BLaER1 (cell line): ENCODE results near the gene ASTN2.
"Not testable (repeated sequence)": the region's sequence is repeated elsewhere in the genome, so short reads cannot be mapped to it uniquely, and the experiment has no call there.

ENCODE experiments used
- H3K27ac ChIP-seq: shearing (Covaris generic); formaldehyde crosslinking; 2 replicates; pipeline ENCODE4 v1.8.1; 2022
- H3K27me3 ChIP-seq: shearing (Covaris generic); formaldehyde crosslinking; 2 replicates; pipeline ENCODE4 v1.8.1; 2022
- H3K36me3 ChIP-seq: shearing (Covaris generic); formaldehyde crosslinking; 2 replicates; pipeline ENCODE4 v1.8.1; 2022
- H3K4me1 ChIP-seq: shearing (Covaris generic); formaldehyde crosslinking; 2 replicates; pipeline ENCODE4 v1.8.1; 2022
- H3K4me2 ChIP-seq: shearing (Covaris generic); formaldehyde crosslinking; 2 replicates; pipeline ENCODE4 v1.8.1; 2022
- H3K4me3 ChIP-seq: shearing (Covaris generic); formaldehyde crosslinking; 2 replicates; pipeline ENCODE4 v1.8.1; 2022
- H3K9ac ChIP-seq: shearing (Covaris generic); formaldehyde crosslinking; 2 replicates; pipeline ENCODE4 v1.8.1; 2022
- H3K9me3 ChIP-seq: shearing (Covaris generic); formaldehyde crosslinking; 2 replicates; pipeline ENCODE4 v1.8.1; 2022
- H4K20me1 ChIP-seq: shearing (Covaris generic); formaldehyde crosslinking; 2 replicates; pipeline ENCODE4 v1.8.1; 2022
- Cebpa-rat ChIP-seq: shearing (Covaris generic); IDR thresholded peaks from 2 replicates; pipeline ENCODE4 v1.8.1; 2022

Gene ASTN2

DNA sequence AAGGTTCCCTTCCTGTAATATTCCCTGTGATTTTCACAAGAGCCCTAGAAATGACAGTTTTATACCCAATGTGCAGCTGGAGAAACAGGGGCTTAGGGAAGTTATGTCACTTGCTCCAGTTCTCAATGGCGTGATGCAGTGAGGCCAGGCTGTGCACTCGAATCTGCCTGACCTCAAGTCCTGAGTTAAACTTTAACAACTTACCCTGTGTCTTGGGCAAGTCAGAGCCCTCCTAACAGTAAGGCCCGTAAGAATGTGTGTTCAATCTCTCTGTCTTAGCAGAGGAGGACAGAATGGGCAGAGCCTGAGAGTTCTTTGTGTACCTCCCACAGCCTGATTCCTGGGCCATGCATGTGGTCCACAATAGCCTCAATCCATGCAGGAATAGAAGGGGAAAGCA, 546.7 kb downstream of the ASTN2 start:
- Histone ChIP-seq H3K4me3 (no peak overlapping the region), H3K27me3 (no peaks in the 10 kb centered on the region), H3K9ac (no peak overlapping the region), H4K20me1 (no peaks in the 10 kb centered on the region), H3K4me2 (no peak overlapping the region), H3K4me1 (0 out of 2 replicates have a peak, but pooled peaks cover 9% of the 10 kb centered on the region), H3K36me3 (no peaks in the 10 kb centered on the region), H3K27ac (no peak overlapping the region), H3K9me3 (0 out of 2 replicates have a peak, but pooled peaks cover 4% of the 10 kb centered on the region)
- no peak for TF ChIP-seq Cebpa-rat

DNA sequence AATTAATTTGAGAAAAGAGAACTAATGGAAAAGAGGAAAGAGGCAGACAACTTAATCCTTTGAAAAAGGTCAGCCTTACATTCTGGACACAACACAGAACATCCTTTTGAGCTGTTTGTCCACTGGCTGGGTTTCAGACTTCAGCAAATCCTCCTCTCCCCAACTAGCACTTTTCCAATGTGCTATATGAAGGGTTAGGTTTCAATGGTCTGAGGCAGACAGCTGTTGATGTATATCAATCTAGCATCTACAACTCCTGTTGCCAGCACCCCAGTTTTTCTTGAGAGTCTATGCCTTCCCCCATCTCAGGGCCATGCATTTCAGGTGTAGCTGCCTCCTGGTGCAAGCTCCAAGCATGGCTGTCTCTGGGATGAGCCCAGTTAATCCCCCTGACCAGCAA, 553.5 kb downstream of the ASTN2 start:
- peaks cover 23% of the 10 kb centered on the region for H3K4me1 ChIP-seq
- no peak overlapping the region for H3K4me3 ChIP-seq
- no peak for TF ChIP-seq Cebpa-rat
- no peaks in the 10 kb centered on the region for H3K27me3 ChIP-seq
- no peaks in the 10 kb centered on the region for H3K36me3 ChIP-seq
- H3K9ac ChIP-seq: no peak overlapping the region
- H3K4me2 ChIP-seq: peak overlapping the region; percentile 72
- no peaks in the 10 kb centered on the region for H4K20me1 ChIP-seq
- H3K9me3 ChIP-seq: 0 out of 2 replicates have a peak, but pooled peaks cover 4% of the 10 kb centered on the region
- H3K27ac ChIP-seq: no peak overlapping the region

DNA sequence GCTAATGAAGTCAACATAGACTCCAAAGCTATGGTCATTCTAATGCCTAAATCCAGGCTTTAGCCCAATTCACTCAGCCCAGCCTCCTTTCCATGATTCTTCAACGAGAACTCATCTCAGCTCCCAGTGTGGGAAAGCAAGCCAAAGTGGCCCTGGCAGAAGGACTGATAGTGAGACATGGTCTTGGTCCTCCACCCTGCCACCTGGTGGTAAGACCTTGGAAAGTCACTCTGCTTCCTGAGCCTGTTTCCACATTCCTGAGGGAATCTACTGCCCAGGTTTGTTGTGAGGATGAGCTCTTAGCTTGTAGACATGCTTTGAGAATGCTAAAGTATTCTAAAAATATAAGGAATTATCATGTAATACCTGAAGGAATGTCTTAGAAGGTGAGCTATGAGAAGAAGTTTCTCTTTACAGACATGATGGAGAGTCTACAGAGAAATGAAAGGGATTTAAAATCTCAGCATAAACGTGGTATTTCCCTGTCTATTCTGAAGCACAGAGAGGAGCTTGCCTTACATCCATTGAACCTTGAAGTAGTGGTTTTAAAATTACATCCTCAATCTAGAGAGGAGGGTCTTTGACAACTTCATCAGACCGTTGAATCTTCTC, 554.2 kb downstream of the ASTN2 start:
- Histone ChIP-seq H3K9ac (no peak overlapping the region), H3K4me2 (peak overlapping the region; percentile 72), H3K4me3 (no peak overlapping the region), H3K4me1 (peaks cover 23% of the 10 kb centered on the region), H3K9me3 (no peaks in the 10 kb centered on the region), H3K27me3 (no peaks in the 10 kb centered on the region), H4K20me1 (no peaks in the 10 kb centered on the region), H3K27ac (no peak overlapping the region), H3K36me3 (no peaks in the 10 kb centered on the region)
- no peak for TF ChIP-seq Cebpa-rat

DNA sequence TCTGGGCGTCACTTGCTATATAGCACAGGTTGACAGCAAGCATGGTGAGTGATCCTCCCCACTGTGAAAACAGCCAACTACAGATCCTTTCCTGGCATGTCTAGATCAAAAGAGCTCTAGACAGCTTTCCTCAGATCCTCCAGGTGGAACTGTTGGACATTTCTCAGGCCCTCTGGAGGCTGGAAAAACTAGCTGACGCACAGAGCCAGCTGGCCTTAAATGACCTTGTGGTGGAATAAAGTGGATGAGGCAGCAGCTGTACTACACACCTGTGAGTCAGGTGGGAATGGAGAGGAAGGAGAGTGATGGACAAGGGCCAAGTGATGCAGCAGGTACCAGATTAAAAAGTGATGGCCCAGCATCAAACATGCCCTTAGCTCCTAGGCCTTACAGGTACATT, 555.1 kb downstream of the ASTN2 start:
- Histone ChIP-seq H3K9me3 (no peaks in the 10 kb centered on the region), H4K20me1 (no peaks in the 10 kb centered on the region), H3K4me1 (peaks cover 23% of the 10 kb centered on the region), H3K4me3 (no peak overlapping the region), H3K36me3 (no peaks in the 10 kb centered on the region), H3K9ac (no peak overlapping the region), H3K27me3 (no peaks in the 10 kb centered on the region), H3K27ac (no peak overlapping the region), H3K4me2 (peak overlapping the region; percentile 72)
- no peak for TF ChIP-seq Cebpa-rat

DNA sequence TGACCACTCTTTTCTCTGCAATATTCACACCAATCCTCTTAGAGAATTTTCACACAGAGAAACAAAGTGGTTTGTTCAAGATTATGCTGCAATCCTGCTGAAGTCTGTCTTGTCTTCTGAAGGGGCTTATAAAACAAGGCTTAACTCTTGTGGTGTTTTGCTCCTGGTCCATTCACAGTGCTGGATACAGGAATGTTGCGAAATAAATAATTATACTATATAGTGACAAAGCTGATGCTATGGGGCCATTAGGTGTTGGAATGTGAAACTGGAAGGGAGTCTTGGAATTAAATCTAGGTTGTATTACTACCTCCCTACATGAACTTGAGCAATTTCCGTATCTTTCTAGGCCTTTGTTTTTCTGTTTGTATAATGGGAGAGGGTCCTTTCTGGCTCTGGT, 557.5 kb downstream of the ASTN2 start:
- H3K9ac ChIP-seq: no peak overlapping the region
- no peak overlapping the region for H3K27ac ChIP-seq
- no peak overlapping the region for H3K4me2 ChIP-seq
- H4K20me1 ChIP-seq: no peaks in the 10 kb centered on the region
- H3K36me3 ChIP-seq: no peaks in the 10 kb centered on the region
- H3K27me3 ChIP-seq: no peaks in the 10 kb centered on the region
- TF ChIP-seq Cebpa-rat: peak; percentile 59; the same call in 1 of the 2 replicates
- no peak overlapping the region for H3K4me3 ChIP-seq
- H3K9me3 ChIP-seq: no peaks in the 10 kb centered on the region
- H3K4me1 ChIP-seq: peaks cover 23% of the 10 kb centered on the region

DNA sequence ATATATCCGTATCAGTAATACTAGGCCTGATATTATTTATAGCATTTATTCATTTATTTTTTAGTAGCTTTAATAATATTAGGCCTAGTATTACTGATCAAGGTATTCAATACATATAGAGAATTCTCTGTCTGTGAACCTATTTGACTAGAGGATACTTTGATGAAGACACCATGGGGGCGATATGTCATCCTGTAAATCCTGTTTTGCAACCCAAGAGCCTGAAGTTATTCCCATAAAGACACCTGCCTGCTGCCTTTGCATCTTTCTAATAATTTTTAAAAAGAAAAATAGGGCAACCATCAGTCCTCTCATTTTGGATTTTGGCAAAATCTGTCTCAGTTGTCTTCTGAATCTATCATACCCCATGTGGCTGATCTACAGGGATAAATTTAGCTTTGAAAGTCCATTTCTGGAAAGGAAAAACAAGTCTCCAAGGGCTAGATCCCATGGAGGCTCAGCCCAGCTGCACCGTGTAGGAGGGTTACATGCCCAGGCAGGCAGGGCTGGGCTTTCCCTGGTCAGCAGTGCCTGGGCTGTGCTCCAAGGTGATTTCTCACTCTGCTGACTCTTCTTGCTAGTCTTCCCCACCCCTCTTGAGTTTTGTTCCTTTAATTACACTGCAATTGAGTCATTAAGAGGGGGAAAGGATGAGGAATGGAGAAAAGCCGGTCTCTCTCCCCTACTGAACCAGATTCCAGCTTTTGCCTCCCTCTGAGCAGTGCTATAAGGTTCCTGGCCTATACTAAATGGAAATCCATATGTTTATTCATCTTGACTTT, 558.8 kb downstream of the ASTN2 start:
- no peak for TF ChIP-seq Cebpa-rat
- peaks cover 16% of the 10 kb centered on the region for H3K4me1 ChIP-seq
- H3K9me3 ChIP-seq: no peaks in the 10 kb centered on the region
- no peak overlapping the region for H3K4me3 ChIP-seq
- H3K27ac ChIP-seq: no peak overlapping the region
- no peak overlapping the region for H3K4me2 ChIP-seq
- H3K36me3 ChIP-seq: no peaks in the 10 kb centered on the region
- H4K20me1 ChIP-seq: no peaks in the 10 kb centered on the region
- no peak overlapping the region for H3K9ac ChIP-seq
- H3K27me3 ChIP-seq: no peaks in the 10 kb centered on the region

DNA sequence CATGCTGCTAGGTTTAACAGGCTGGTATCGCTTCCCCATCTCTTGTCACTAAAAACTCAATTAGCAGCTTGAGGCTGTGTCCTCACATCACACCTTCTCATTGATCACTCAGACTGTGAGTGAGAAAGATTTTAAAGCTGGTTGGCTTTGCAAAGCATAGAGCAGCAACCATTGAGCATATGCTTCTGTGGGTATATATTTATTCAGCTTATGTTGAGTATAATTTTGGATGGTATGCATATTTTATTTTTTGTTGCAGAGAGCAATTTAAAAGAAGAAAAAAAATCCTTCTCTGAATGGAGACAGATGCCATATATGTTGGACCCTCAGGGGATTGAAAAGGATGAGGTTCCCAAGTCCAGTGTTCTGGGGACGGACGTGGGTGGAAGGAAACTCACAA, 565.1 kb downstream of the ASTN2 start:
- Histone ChIP-seq H3K27ac (no peak overlapping the region), H3K9me3 (no peaks in the 10 kb centered on the region), H4K20me1 (no peaks in the 10 kb centered on the region), H3K4me2 (no peak overlapping the region), H3K4me1 (0 out of 2 replicates have a peak, but pooled peaks cover 1% of the 10 kb centered on the region), H3K4me3 (no peak overlapping the region), H3K27me3 (no peaks in the 10 kb centered on the region), H3K9ac (no peak overlapping the region), H3K36me3 (no peaks in the 10 kb centered on the region)
- TF ChIP-seq Cebpa-rat: no peak

DNA sequence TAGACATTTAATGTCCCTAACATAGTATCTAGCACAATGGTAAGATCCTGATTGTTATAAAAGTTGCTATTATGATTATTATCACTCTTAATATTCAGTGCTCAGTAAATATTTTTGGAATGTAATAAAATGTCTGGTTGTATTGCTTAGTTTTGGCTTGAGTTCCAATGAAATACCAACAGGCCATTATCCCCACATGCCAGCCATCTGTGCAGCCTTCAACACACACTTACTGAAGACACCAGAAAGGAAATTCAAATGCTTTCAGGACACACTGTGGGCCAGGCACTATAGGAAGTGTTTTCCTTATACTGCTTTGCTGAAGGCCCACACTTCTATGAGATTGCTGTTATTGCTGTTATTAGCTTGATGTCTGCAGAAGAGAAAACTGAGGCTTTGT, 570.2 kb downstream of the ASTN2 start:
- Histone ChIP-seq H3K4me2 (peak overlapping the region; percentile 50; the same call in 1 of the 2 replicates), H3K4me3 (no peak overlapping the region), H3K4me1 (peaks cover 18% of the 10 kb centered on the region), H4K20me1 (no peaks in the 10 kb centered on the region), H3K27ac (no peak overlapping the region), H3K27me3 (no peaks in the 10 kb centered on the region), H3K36me3 (no peaks in the 10 kb centered on the region), H3K9ac (no peak overlapping the region), H3K9me3 (peaks cover 11% of the 10 kb centered on the region)
- no peak for TF ChIP-seq Cebpa-rat

DNA sequence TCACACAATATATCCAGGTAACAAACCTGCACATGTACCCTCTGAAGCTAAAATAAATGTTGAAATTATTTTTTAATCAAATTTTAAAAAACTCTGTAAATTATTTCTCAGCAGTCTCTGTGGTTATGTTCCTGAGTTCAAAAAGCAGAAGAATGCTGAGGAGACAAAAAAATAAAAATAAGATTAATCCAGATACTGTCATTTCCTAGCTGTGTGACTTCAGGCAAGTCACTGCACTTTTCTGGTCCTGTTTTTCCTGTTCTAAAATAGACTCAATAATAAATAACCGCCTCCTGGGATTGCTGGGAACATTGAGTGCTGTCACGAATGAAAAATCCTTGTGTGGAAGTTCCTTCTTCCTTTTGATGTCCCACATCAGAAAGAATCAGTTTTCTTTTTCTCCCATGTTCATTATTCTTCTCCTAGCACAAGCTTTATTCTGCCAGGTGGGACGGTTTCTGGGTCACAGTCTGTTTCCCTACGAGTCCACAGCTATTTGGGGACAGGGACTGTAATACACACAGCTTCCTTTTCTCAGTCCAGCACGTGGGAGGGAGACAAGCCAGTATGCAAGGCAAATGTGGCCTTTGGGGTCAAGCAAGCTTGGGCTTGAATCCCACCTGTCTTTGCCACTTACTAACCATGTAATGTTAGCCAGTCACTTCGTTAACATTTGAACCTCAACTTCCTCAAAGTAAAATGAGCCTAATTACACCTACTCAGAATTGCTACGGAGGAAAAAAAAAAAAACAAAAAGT, 570.8 kb downstream of the ASTN2 start:
- no peak for TF ChIP-seq Cebpa-rat
- Histone ChIP-seq H3K27ac (no peak overlapping the region), H3K4me3 (no peak overlapping the region), H3K36me3 (no peaks in the 10 kb centered on the region), H3K9me3 (peaks cover 11% of the 10 kb centered on the region), H3K4me2 (peak overlapping the region; percentile 50), H3K9ac (no peak overlapping the region), H4K20me1 (no peaks in the 10 kb centered on the region), H3K27me3 (no peaks in the 10 kb centered on the region), H3K4me1 (peaks cover 18% of the 10 kb centered on the region)

DNA sequence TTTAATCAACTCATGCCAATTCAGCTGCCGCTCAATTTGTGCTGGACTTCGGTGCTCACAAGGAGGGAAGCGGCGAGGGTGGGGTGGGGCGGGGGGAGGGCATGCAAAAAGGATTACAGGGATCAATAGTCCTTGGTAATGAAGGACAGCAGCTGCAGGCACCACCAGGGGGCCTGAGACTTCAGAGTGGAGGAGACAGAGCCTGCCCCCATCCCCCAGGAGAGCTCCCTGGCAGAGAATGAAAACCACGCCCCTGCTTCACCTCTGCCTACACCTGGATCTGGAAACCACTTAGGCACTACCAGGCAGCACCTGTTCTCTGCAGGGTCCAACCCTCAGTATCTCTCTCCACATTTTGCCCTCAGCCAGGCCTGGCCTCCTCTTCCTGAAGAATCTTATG, 572.2 kb downstream of the ASTN2 start:
- no peak for TF ChIP-seq Cebpa-rat
- peaks cover 11% of the 10 kb centered on the region for H3K9me3 ChIP-seq
- no peak overlapping the region for H3K27ac ChIP-seq
- no peak overlapping the region for H3K9ac ChIP-seq
- peaks cover 18% of the 10 kb centered on the region for H3K4me1 ChIP-seq
- H3K4me2 ChIP-seq: no peak overlapping the region
- no peaks in the 10 kb centered on the region for H4K20me1 ChIP-seq
- no peak overlapping the region for H3K4me3 ChIP-seq
- no peaks in the 10 kb centered on the region for H3K36me3 ChIP-seq
- no peaks in the 10 kb centered on the region for H3K27me3 ChIP-seq

DNA sequence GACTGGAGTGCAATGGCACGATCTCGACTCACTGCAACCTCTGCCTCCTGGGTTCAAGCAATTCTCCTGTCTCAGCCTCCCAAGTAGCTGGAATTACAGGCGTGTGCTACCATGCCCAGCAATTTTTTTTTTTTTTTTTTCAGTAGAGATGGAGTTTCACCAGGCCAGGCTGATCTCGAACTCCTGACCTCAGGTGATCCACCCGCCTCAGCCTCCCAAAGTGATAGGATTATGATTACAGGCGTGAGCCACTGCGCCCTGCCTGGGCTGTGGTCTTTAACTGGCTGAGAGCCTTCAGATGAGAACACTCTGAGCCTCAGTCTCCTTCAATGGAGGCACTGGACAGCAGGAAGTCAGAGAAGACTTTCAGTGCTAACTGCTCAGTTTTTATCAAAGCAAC, 576.4 kb downstream of the ASTN2 start:
- H3K4me1 ChIP-seq: not testable (repeated sequence)

More for the DNA sequence above, 576.4 kb downstream of the ASTN2 start:
- H3K9me3 ChIP-seq: peaks cover 11% of the 10 kb centered on the region
- H3K36me3 ChIP-seq, H3K27ac ChIP-seq, H3K4me2 ChIP-seq, H3K27me3 ChIP-seq, H3K4me3 ChIP-seq, H4K20me1 ChIP-seq, H3K9ac ChIP-seq: not testable (repeated sequence)
